Gastrocnemius medialis (tissue), 4 donors: ENCODE measurements around the gene RIMS4. TPM values are rescaled to one million over a fixed set of nuclear protein-coding genes. Genes with fewer than 3 reads are reported as not detected.

Experiments used
- ATAC-seq, 2 donors: fragments of 150-250 bp; one replicate each; pipeline ENCODE4 v1.9.1; 2016
- DNase-seq, 2 donors: peaks; one replicate each; pipeline ENCODE4 v3.0.0-alpha.2; 2019
- H3K27ac ChIP-seq, 4 donors: fragments of 200-600 bp; sonication (generic); 1 replicate in 1 of 4; 2 replicates in 3 of 4; pipeline ENCODE4 v1.5.1; 2016 to 2018; ENCODE audit warnings: mild to moderate bottlenecking in 2 of 4, moderate library complexity in 1 of 4
- H3K27me3 ChIP-seq, 3 donors: fragments of 200-600 bp; sonication (generic) in 2 of 3; 1 replicate in 1 of 3; 2 replicates in 2 of 3; pipeline versions ENCODE4 v1.5.1 to v1.6.0; 2016 to 2019; ENCODE audit warnings: mild to moderate bottlenecking in 1 of 3, moderate library complexity in 1 of 3
- H3K36me3 ChIP-seq, 2 donors: fragments of 200-600 bp; sonication (generic) in 1 of 2; one replicate each; pipeline ENCODE4 v1.5.1; 2017 to 2018
- H3K4me1 ChIP-seq, 2 donors: fragments of 200-600 bp; sonication (generic) in 1 of 2; one replicate each; pipeline ENCODE4 v1.5.1; 2016 to 2017; ENCODE audit warnings: mild to moderate bottlenecking in 2 of 2
- H3K4me3 ChIP-seq, 4 donors: fragments of 200-600 bp; sonication (generic) in 3 of 4; 1 replicate in 1 of 4; 2 replicates in 3 of 4; pipeline ENCODE4 v1.5.1; 2016 to 2019; ENCODE audit warnings: mild to moderate bottlenecking in 2 of 4
- H3K9me3 ChIP-seq, 3 donors: fragments of 200-600 bp; sonication (generic) in 2 of 3; 1 replicate in 1 of 3; 2 replicates in 2 of 3; pipeline ENCODE4 v1.5.1; 2016 to 2019
- POLR2A ChIP-seq, 2 donors: fragments of 450-650 bp; IDR thresholded peaks; one replicate each; pipeline ENCODE4 v1.6.1; 2017; ENCODE audit warnings: antibody characterized with exemption in 2 of 2, mild to moderate bottlenecking in 2 of 2, moderate library complexity in 2 of 2
- in situ Hi-C, 4 donors: fragments of 200-750 bp; cut with MboI; loops; one replicate each; pipeline versions ENCODE4 v1.15.0 to v1.8.0; 2017; ENCODE audit warnings: low sequenced_read_pairs in 4 of 4
- intact Hi-C: fragments of 100-400 bp; cut with DNase I; formaldehyde crosslinking; loops from one replicate; pipeline ENCODE4 v1.15.1; 2023; ENCODE audit warnings: low total_unique reads
- total RNA-seq, 4 donors: library from RNA; depleted of rRNA; stranded (reverse); fragments of >200 nt; gene quantifications; one replicate each; pipeline versions ENCODE4 v1.1.0 to v1.2.3, GENCODE V29; 2016
- TF ChIP-seq, protein P1 (sequence below), 5 experiments: fragments of 450-650 bp in 3 of 5; fragments of 200-600 bp in 2 of 5; sonication (generic) in 2 of 5; IDR thresholded peaks in 4 of 5; conservative IDR thresholded peaks in 1 of 5; 1 replicate in 4 of 5; 2 replicates in 1 of 5; pipeline ENCODE4 v1.5.1; 2016 to 2019; ENCODE audit warnings: antibody characterized with exemption in 5 of 5, mild to moderate bottlenecking in 3 of 5, moderate library complexity in 3 of 5

RIMS4 gene
- total RNA-seq, 4 donors from 2014 or later, result 0.13 to 0.41 TPM; not detected in 2

GRCh38 chr20:44742304-44743079 lies 67.9 kb downstream of the RIMS4 start:
- no peaks in the 10 kb centered on the region for H3K36me3 ChIP-seq
- peaks cover 8 to 12% (median 10%) of the 10 kb centered on the region in 3 donors for H3K27me3 ChIP-seq
- ATAC-seq, result no peak
- TF ChIP-seq, protein P1, sequence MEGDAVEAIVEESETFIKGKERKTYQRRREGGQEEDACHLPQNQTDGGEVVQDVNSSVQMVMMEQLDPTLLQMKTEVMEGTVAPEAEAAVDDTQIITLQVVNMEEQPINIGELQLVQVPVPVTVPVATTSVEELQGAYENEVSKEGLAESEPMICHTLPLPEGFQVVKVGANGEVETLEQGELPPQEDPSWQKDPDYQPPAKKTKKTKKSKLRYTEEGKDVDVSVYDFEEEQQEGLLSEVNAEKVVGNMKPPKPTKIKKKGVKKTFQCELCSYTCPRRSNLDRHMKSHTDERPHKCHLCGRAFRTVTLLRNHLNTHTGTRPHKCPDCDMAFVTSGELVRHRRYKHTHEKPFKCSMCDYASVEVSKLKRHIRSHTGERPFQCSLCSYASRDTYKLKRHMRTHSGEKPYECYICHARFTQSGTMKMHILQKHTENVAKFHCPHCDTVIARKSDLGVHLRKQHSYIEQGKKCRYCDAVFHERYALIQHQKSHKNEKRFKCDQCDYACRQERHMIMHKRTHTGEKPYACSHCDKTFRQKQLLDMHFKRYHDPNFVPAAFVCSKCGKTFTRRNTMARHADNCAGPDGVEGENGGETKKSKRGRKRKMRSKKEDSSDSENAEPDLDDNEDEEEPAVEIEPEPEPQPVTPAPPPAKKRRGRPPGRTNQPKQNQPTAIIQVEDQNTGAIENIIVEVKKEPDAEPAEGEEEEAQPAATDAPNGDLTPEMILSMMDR (IDR thresholded peaks at IDR 0.05 in 4 of 5, conservative IDR thresholded peaks at IDR 0.05 in 1 of 5), result no peak
- no peak for TF ChIP-seq POLR2A (IDR thresholded peaks at IDR 0.05)
- no peak for DNase-seq
- no peak overlapping the region for H3K4me3 ChIP-seq
- in situ Hi-C loops (loop anchor here (5.0 to 25.0 kb wide), 5 partner anchors 122 to 530 kb away; partner anchors contain the start of gene OSER1 (in 2 of the 4)), intact Hi-C loops (no loop called here)
- no peak overlapping the region for H3K27ac ChIP-seq
- H3K9me3 ChIP-seq, result no peaks in the 10 kb centered on the region
- H3K4me1 ChIP-seq, result peaks cover 15 to 25% of the 10 kb centered on the region in 2 donors

GRCh38 chr20:44739942-44740341 lies 70.4 kb downstream of the RIMS4 start:
- DNase-seq (peak; percentile 50 to 90), ATAC-seq (peak; percentile 70 to 90)
- H3K4me3 ChIP-seq, result no peak overlapping the region
- no peaks in the 10 kb centered on the region for H3K36me3 ChIP-seq
- H3K27ac ChIP-seq, result peak overlapping the region; percentile 70 to 79 (median 76)
- no peaks in the 10 kb centered on the region for H3K9me3 ChIP-seq
- intact Hi-C loops, result loop anchor here (5.0 to 10.0 kb wide), 4 partner anchors 227 to 528 kb away; partner anchors contain the start of genes FITM2, OSER1 and STK4
- H3K4me1 ChIP-seq, result peaks cover 15% of the 10 kb centered on the region in 2 donors
- TF ChIP-seq, protein P1 (IDR thresholded peaks at IDR 0.05 in 4 of 5, conservative IDR thresholded peaks at IDR 0.05 in 1 of 5), result no peak
- TF ChIP-seq POLR2A (IDR thresholded peaks at IDR 0.05), result no peak
- in situ Hi-C loops, result loop anchor here (5.0 to 25.0 kb wide), 6 partner anchors 125 to 528 kb away; partner anchors contain the start of gene OSER1 (in 2 of the 4)
- H3K27me3 ChIP-seq, result no peaks in the 10 kb centered on the region

GRCh38 chr20:44738813-44739477 lies 71.4 kb downstream of the RIMS4 start:
- DNase-seq (peak in 1 of 2 donors; percentile 69), ATAC-seq (peak; percentile 44 to 60)
- Histone ChIP-seq H3K4me3 (no peak overlapping the region), H3K27me3 (no peaks in the 10 kb centered on the region), H3K9me3 (no peaks in the 10 kb centered on the region), H3K36me3 (no peaks in the 10 kb centered on the region), H3K4me1 (peaks cover 15% of the 10 kb centered on the region in 2 donors), H3K27ac (peak overlapping the region; percentile 70 to 79 (median 76))
- in situ Hi-C loops, result loop anchor here (10.0 to 25.0 kb wide), 3 partner anchors 202 to 527 kb away; partner anchors contain the start of gene OSER1 (in 2 of the 4)
- intact Hi-C loops, result loop anchor here (5.0 to 10.0 kb wide), 4 partner anchors 228 to 527 kb away; partner anchors contain the start of genes FITM2, OSER1 and STK4
- TF ChIP-seq POLR2A (IDR thresholded peaks at IDR 0.05), result no peak
- TF ChIP-seq, protein P1 (IDR thresholded peaks at IDR 0.05 in 4 of 5, conservative IDR thresholded peaks at IDR 0.05 in 1 of 5), result no peak

- peaks cover 18 to 21% of the 10 kb centered on the region in 2 donors for H3K4me1 ChIP-seq
- intact Hi-C loops, result loop anchor here (5.0 to 10.0 kb wide), 4 partner anchors 230 to 525 kb away; partner anchors contain the start of genes FITM2, OSER1 and STK4
- no peaks in the 10 kb centered on the region for H3K36me3 ChIP-seq
- in situ Hi-C loops, result loop anchor here (10.0 to 25.0 kb wide), 3 partner anchors 200 to 525 kb away; partner anchors contain the start of gene OSER1 (in 2 of the 4)
- TF ChIP-seq POLR2A (IDR thresholded peaks at IDR 0.05), result no peak
- TF ChIP-seq, protein P1 (IDR thresholded peaks at IDR 0.05 in 4 of 5, conservative IDR thresholded peaks at IDR 0.05 in 1 of 5), result no peak
- H3K27ac ChIP-seq, result no peak overlapping the region
- no peaks in the 10 kb centered on the region for H3K9me3 ChIP-seq
- no peak overlapping the region for H3K4me3 ChIP-seq
- ATAC-seq (no peak), DNase-seq (no peak)
- H3K27me3 ChIP-seq, result no peaks in the 10 kb centered on the region
These were observed 73.2 kb downstream of the RIMS4 start for GRCh38 chr20:44737116-44737515.
